ENCODE data around the gene HEATR3. TPM values are rescaled to one million over a fixed set of nuclear protein-coding genes. Genes with fewer than 3 reads are reported as not detected.

HEATR3 gene
- total and polyA plus RNA-seq, 2 of the 13 experiments (the other 11 are each of a cell fraction or from before 2014, with no cell fraction given): 22.4 to 52.4 TPM

DNA sequence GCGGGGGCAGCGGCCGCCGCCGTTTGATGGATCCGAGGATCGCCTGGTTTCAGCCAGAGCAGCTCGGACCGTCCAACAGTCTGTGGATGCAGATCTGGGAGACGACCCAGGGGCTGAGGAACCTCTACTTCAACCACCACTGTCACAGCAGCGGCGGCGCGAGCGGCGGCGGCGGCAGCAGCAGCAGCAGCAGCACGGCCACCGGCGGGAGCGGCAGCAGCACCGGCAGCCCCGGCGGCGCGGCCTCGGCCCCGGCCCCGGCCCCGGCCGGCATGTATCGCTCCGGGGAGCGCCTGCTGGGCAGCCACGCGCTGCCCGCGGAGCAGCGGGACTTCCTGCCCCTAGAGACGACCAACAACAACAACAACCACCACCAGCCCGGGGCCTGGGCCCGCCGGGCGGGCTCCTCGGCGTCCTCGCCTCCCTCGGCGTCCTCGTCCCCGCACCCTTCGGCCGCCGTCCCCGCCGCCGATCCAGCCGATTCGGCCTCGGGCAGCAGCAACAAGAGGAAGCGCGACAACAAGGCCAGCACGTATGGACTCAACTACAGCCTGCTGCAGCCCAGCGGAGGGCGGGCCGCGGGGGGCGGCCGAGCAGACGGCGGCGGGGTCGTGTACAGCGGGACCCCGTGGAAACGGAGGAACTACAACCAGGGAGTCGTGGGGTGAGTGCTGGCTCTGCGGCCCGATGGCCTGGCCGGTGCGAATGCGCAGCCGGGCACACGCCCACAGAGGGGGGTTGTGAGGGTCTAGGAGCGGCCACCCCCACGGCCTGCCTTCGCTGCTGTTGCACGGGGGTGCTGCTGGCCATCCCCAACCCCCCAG is 88.0 kb downstream of the HEATR3 start (continued):
- TF ChIP-seq ZNF354B (CRISPR knock-in tag; IDR thresholded peaks at IDR 0.05): peak; percentile 73; the same call in 1 of the 2 replicates
- TF ChIP-seq ZNF331 (CRISPR knock-in tag; IDR thresholded peaks at IDR 0.05): no peak
- TF ChIP-seq, protein P1, sequence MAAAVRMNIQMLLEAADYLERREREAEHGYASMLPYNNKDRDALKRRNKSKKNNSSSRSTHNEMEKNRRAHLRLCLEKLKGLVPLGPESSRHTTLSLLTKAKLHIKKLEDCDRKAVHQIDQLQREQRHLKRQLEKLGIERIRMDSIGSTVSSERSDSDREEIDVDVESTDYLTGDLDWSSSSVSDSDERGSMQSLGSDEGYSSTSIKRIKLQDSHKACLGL (CRISPR knock-in tag; IDR thresholded peaks at IDR 0.05): peak; percentile 48; the same call in 1 of the 2 replicates
- no peak for TF ChIP-seq HNRNPUL1 (IDR thresholded peaks at IDR 0.05; ENCODE audit: low read depth, low read length)
- TF ChIP-seq ZFP36L2 (CRISPR knock-in tag; IDR thresholded peaks at IDR 0.05): no peak
- 0 out of 2 replicates have a peak, but pooled peaks have one; percentile 41 for TF ChIP-seq ARID2 (CRISPR knock-in tag; IDR thresholded peaks at IDR 0.05; ENCODE audit: borderline replicate concordance)
- TF ChIP-seq, protein P2, sequence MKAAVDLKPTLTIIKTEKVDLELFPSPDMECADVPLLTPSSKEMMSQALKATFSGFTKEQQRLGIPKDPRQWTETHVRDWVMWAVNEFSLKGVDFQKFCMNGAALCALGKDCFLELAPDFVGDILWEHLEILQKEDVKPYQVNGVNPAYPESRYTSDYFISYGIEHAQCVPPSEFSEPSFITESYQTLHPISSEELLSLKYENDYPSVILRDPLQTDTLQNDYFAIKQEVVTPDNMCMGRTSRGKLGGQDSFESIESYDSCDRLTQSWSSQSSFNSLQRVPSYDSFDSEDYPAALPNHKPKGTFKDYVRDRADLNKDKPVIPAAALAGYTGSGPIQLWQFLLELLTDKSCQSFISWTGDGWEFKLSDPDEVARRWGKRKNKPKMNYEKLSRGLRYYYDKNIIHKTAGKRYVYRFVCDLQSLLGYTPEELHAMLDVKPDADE (CRISPR knock-in tag; IDR thresholded peaks at IDR 0.05): no peak
- no peak for TF ChIP-seq ZNF850 (CRISPR knock-in tag; conservative IDR thresholded peaks at IDR 0.05)
- TF ChIP-seq ZNF282 (IDR thresholded peaks at IDR 0.05; ENCODE audit: partially characterized antibody): no peak
- TF ChIP-seq, protein P3, sequence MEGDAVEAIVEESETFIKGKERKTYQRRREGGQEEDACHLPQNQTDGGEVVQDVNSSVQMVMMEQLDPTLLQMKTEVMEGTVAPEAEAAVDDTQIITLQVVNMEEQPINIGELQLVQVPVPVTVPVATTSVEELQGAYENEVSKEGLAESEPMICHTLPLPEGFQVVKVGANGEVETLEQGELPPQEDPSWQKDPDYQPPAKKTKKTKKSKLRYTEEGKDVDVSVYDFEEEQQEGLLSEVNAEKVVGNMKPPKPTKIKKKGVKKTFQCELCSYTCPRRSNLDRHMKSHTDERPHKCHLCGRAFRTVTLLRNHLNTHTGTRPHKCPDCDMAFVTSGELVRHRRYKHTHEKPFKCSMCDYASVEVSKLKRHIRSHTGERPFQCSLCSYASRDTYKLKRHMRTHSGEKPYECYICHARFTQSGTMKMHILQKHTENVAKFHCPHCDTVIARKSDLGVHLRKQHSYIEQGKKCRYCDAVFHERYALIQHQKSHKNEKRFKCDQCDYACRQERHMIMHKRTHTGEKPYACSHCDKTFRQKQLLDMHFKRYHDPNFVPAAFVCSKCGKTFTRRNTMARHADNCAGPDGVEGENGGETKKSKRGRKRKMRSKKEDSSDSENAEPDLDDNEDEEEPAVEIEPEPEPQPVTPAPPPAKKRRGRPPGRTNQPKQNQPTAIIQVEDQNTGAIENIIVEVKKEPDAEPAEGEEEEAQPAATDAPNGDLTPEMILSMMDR (CRISPR knock-in tag; IDR thresholded peaks at IDR 0.05): 0 out of 2 replicates have a peak, but pooled peaks have one; percentile 2
- TF ChIP-seq ZNF317 (CRISPR knock-in tag; IDR thresholded peaks at IDR 0.05): no peak
- TF ChIP-seq, protein P4, sequence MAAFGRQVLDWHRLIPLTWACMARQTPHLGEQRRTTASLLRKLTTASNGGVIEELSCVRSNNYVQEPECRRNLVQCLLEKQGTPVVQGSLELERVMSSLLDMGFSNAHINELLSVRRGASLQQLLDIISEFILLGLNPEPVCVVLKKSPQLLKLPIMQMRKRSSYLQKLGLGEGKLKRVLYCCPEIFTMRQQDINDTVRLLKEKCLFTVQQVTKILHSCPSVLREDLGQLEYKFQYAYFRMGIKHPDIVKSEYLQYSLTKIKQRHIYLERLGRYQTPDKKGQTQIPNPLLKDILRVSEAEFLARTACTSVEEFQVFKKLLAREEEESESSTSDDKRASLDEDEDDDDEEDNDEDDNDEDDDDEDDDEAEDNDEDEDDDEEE (CRISPR knock-in tag; IDR thresholded peaks at IDR 0.05): peak; percentile 36; the same call in 1 of the 2 replicates
- TF ChIP-seq THAP11 (CRISPR knock-in tag; IDR thresholded peaks at IDR 0.05): no peak
- 0 out of 2 replicates have a peak, but pooled peaks have one; percentile 72 for TF ChIP-seq CHCHD3 (CRISPR knock-in tag; IDR thresholded peaks at IDR 0.05)
- TF ChIP-seq, protein P5, sequence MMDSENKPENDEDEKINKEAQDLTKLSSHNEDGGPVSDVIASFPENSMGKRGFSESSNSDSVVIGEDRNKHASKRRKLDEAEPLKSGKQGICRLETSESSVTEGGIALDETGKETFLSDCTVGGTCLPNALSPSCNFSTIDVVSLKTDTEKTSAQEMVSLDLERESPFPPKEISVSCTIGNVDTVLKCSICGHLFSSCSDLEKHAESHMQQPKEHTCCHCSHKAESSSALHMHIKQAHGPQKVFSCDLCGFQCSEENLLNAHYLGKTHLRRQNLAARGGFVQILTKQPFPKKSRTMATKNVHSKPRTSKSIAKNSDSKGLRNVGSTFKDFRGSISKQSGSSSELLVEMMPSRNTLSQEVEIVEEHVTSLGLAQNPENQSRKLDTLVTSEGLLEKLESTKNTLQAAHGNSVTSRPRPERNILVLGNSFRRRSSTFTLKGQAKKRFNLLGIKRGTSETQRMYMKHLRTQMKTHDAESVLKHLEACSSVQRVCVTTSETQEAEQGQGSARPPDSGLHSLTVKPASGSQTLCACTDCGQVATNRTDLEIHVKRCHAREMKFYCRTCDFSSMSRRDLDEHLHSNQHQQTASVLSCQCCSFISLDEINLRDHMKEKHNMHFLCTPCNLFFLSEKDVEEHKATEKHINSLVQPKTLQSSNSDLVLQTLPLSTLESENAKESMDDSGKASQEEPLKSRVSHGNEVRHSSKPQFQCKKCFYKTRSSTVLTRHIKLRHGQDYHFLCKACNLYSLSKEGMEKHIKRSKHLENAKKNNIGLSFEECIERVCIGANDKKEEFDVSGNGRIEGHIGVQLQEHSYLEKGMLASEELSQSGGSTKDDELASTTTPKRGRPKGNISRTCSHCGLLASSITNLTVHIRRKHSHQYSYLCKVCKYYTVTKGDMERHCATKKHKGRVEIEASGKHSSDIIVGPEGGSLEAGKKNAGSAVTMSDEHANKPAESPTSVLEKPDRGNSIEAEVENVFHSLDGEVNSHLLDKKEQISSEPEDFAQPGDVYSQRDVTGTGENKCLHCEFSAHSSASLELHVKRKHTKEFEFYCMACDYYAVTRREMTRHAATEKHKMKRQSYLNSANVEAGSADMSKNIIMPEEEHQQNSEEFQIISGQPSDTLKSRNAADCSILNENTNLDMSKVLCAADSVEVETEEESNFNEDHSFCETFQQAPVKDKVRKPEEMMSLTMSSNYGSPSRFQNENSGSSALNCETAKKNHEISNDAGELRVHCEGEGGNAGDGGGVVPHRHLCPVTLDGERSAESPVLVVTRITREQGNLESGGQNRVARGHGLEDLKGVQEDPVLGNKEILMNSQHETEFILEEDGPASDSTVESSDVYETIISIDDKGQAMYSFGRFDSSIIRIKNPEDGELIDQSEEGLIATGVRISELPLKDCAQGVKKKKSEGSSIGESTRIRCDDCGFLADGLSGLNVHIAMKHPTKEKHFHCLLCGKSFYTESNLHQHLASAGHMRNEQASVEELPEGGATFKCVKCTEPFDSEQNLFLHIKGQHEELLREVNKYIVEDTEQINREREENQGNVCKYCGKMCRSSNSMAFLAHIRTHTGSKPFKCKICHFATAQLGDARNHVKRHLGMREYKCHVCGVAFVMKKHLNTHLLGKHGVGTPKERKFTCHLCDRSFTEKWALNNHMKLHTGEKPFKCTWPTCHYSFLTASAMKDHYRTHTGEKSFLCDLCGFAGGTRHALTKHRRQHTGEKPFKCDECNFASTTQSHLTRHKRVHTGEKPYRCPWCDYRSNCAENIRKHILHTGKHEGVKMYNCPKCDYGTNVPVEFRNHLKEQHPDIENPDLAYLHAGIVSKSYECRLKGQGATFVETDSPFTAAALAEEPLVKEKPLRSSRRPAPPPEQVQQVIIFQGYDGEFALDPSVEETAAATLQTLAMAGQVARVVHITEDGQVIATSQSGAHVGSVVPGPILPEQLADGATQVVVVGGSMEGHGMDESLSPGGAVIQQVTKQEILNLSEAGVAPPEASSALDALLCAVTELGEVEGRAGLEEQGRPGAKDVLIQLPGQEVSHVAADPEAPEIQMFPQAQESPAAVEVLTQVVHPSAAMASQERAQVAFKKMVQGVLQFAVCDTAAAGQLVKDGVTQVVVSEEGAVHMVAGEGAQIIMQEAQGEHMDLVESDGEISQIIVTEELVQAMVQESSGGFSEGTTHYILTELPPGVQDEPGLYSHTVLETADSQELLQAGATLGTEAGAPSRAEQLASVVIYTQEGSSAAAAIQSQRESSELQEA (CRISPR knock-in tag; IDR thresholded peaks at IDR 0.05; ENCODE audit: not compliant biosample characterization): peak; percentile 18
- TF ChIP-seq ZNF563 (CRISPR knock-in tag; IDR thresholded peaks at IDR 0.05): peak; percentile 76

Measured in HepG2 (cell line).